Suprapubic skin (tissue), 4 donors: Measurements from ENCODE around the gene CCNL2. TPM values are rescaled to one million over a fixed set of nuclear protein-coding genes. Genes with fewer than 3 reads are reported as not detected.

Experiments
- DNase-seq, 2 donors: peaks; one replicate each; pipeline ENCODE4 v3.0.0-alpha.2; 2019; ENCODE audit warnings: low spot score in 2 of 2
- H3K27ac ChIP-seq: fragments of 200-600 bp; sonication (generic); one replicate; pipeline ENCODE4 v1.5.1; 2019
- H3K27me3 ChIP-seq: fragments of 200-600 bp; sonication (generic); one replicate; pipeline ENCODE4 v1.5.1; 2019
- H3K36me3 ChIP-seq: fragments of 200-600 bp; sonication (generic); one replicate; pipeline ENCODE4 v1.5.1; 2019
- H3K4me1 ChIP-seq: fragments of 200-600 bp; sonication (generic); one replicate; pipeline ENCODE4 v1.5.1; 2019
- H3K4me3 ChIP-seq: fragments of 200-600 bp; sonication (generic); one replicate; pipeline ENCODE4 v1.5.1; 2019; ENCODE audit warnings: mild to moderate bottlenecking
- H3K9me3 ChIP-seq: fragments of 200-600 bp; sonication (generic); one replicate; pipeline ENCODE4 v1.5.1; 2019
- CTCF ChIP-seq, 2 donors: fragments of 200-600 bp in 1 of 2; fragments of 450-650 bp in 1 of 2; sonication (generic) in 1 of 2; IDR thresholded peaks; one replicate each; pipeline ENCODE4 v1.5.1; 2016 to 2019; ENCODE audit warnings: antibody characterized with exemption in 2 of 2, mild to moderate bottlenecking in 1 of 2, moderate library complexity in 1 of 2
- EP300 ChIP-seq: sonication (generic); formaldehyde crosslinking; IDR thresholded peaks from one replicate; pipeline ENCODE4 v1.6.1; 2017; ENCODE audit warnings: antibody characterized with exemption
- POLR2A ChIP-seq, 2 donors: fragments of 450-650 bp; IDR thresholded peaks; one replicate each; pipeline ENCODE4 v1.6.1; 2017; ENCODE audit warnings: antibody characterized with exemption in 2 of 2, mild to moderate bottlenecking in 2 of 2, moderate library complexity in 2 of 2
- POLR2AphosphoS5 ChIP-seq, 3 donors: sonication (generic); formaldehyde crosslinking; IDR thresholded peaks; one replicate each; pipeline ENCODE4 v1.6.1; 2017; ENCODE audit warnings: antibody characterized with exemption in 3 of 3
- WGBS: methylation state at CpG from one replicate; pipeline ENCODE4 v1.1.5; 2018; 5-methylcytosine and 5-hydroxymethylcytosine counted together
- total RNA-seq, 4 donors: library from RNA; depleted of rRNA; stranded (reverse); fragments of >200 nt; gene quantifications; one replicate each; pipeline ENCODE4 v1.1.0, GENCODE V29; 2016

The CCNL2 gene
- total RNA-seq, 4 donors from 2014 or later, result 136 to 599 (median 160) TPM

- H3K36me3 ChIP-seq, result no peaks in the 10 kb centered on the region
- no peaks in the 10 kb centered on the region for H3K9me3 ChIP-seq
- no peak overlapping the region for H3K27ac ChIP-seq
- peaks cover 26% of the 10 kb centered on the region for H3K27me3 ChIP-seq
- TF ChIP-seq CTCF (IDR thresholded peaks at IDR 0.05), result no peak
- no peak for TF ChIP-seq POLR2AphosphoS5 (IDR thresholded peaks at IDR 0.05)
- no peak for TF ChIP-seq EP300
- TF ChIP-seq POLR2A (IDR thresholded peaks at IDR 0.05), result no peak
- peaks cover 76% of the 10 kb centered on the region for H3K4me1 ChIP-seq
- 68% methylated on average over 14 of the region's 116 CpGs for WGBS
- DNase-seq, result no peak
- H3K4me3 ChIP-seq, result peak overlapping the region; percentile 48
Measured at GRCh38 chr1:1354271-1355247, 44.6 kb downstream of the CCNL2 start.

GRCh38 chr1:1353389-1354151, 45.6 kb downstream of the CCNL2 start:
- Histone ChIP-seq H3K27me3 (peaks cover 26% of the 10 kb centered on the region), H3K36me3 (no peaks in the 10 kb centered on the region), H3K27ac (no peak overlapping the region), H3K4me3 (no peak overlapping the region), H3K9me3 (no peaks in the 10 kb centered on the region), H3K4me1 (peaks cover 68% of the 10 kb centered on the region)
- TF ChIP-seq EP300 (no peak), POLR2A (IDR thresholded peaks at IDR 0.05) (no peak), CTCF (IDR thresholded peaks at IDR 0.05) (no peak)
- 41% methylated on average over 12 of the region's 28 CpGs for WGBS
- no peak for DNase-seq

DNA sequence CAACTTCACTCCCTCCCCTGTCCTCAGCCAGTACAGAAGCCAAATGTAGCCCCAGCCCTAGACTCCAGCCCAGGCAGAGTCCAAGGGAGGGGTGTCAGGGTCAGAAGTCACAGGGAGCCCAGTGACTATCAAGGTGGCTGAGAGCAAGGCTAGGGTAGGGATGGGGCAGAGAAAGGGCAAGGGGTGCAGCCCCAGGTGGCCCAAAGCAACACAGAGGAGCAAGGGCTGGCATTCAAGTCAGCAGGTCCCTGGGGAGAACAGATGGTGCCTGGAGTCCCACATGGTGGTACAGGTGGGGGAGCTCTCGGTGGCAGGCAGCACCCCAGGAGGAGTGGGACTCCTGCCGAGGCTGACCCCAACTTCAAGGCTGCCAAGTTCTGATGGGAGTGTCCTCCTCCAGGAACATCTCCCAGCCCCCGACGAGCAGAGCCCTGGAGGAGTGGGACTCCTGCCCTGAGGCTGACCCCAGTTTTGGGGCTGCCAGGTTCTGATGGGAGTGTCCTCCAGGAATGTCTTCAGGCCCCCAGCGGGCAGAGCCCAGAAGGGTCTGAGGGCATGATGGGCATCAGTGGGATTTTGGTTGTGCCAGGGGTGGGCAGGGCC, 46.2 kb downstream of the CCNL2 start:
- no peak for DNase-seq
- no CpG with 5 or more reads among the region's 5 CpGs for WGBS
- TF ChIP-seq EP300, result no peak
- TF ChIP-seq CTCF (IDR thresholded peaks at IDR 0.05), result no peak
- TF ChIP-seq POLR2AphosphoS5 (IDR thresholded peaks at IDR 0.05), result no peak
- no peak for TF ChIP-seq POLR2A (IDR thresholded peaks at IDR 0.05)
- H3K27me3 ChIP-seq, result peaks cover 26% of the 10 kb centered on the region
- H3K4me3 ChIP-seq, result no peak overlapping the region
- H3K36me3 ChIP-seq, result no peaks in the 10 kb centered on the region
- H3K4me1 ChIP-seq, result peaks cover 70% of the 10 kb centered on the region
- no peaks in the 10 kb centered on the region for H3K9me3 ChIP-seq
- no peak overlapping the region for H3K27ac ChIP-seq

DNA sequence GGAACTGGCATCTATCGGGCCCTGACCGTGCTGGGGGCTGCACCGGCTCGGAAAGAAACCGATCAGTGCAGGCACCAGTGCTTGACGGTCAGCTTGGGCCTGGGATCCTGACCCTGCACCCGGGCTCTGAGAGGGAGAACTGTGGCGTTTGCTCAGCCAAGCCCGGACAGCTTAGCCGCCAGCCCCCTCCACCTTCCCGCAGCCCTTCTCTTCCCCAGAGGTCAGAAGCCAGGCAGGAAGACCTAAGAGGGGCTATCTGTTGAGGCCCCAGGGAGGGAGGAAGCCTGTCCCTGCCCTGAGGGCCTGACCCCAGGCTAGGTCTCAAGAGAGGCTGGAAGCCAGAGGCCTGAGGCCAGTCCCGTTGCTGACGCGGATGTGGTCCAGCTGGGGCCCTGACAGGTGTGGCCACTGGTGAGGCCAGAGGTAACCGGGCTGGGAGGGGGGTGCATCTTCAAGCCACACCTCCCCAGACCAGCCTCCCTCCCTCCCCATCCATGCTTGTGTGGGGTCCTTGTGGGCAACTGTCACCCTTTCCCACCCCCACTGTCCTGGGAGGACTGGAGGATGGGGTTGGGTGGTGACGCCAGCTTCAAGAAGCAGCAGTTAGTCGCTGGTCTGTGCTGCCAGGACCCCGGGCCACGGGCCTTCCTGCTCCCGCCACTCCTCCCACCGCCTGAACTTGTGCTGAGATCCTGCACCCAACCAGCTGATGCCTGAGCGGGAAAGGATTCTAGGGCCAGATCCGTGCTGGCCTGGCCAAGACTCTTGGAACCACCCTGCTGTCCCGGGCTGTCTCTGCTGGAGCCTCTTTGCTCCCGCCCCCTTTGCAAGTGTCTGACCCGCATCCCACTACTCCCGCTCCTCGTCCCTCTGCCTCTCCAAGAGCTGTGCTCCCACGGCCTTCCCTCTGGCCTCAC, 47.4 kb downstream of the CCNL2 start:
- no peak for TF ChIP-seq POLR2A (IDR thresholded peaks at IDR 0.05)
- H3K4me3 ChIP-seq, result peak overlapping the region; percentile 17
- peaks cover 26% of the 10 kb centered on the region for H3K27me3 ChIP-seq
- DNase-seq, result no peak
- no peaks in the 10 kb centered on the region for H3K9me3 ChIP-seq
- H3K27ac ChIP-seq, result peak overlapping the region; percentile 3
- 48% methylated on average over 6 of the region's 29 CpGs for WGBS
- no peaks in the 10 kb centered on the region for H3K36me3 ChIP-seq
- peaks cover 74% of the 10 kb centered on the region for H3K4me1 ChIP-seq
